Measurements from ENCODE around the gene DYNC1I1.

GRCh38 chr7:96116173-96116572 lies 343.8 kb downstream of the DYNC1I1 start:
- TF ChIP-seq CTCF (conservative IDR thresholded peaks at IDR 0.05 in 1 of 2, IDR thresholded peaks at IDR 0.05 in 1 of 2; ENCODE audit: low read depth in 1 of 2, low read length in 2 of 2) (no peak), EZH2 (IDR thresholded peaks at IDR 0.05; ENCODE audit: low read length, missing control alignments) (no peak)

All from fibroblast of lung (primary cell).